Calu3 (cell line): ENCODE measurements around the gene MCF2L2. TPM values are rescaled to one million over a fixed set of nuclear protein-coding genes. Genes with fewer than 3 reads are reported as not detected.

ENCODE experiments used
- BruUV-seq: library from RNA; stranded (reverse); fragments of 400-500 nt; replicated peaks from 2 replicates; lab custom pipeline; 2021; lab: Mats Ljungman, UMichigan
- CTCF ChIA-PET: fragments of 300-600 bp; sonication (Branson Sonifier 250); formaldehyde crosslinking; loops from one replicate; lab custom pipeline; 2022; ENCODE audit warnings: antibody characterized with exemption; lab: Charles Lee
- DNase-seq: peaks from one replicate; pipeline ENCODE4 v3.0.0; 2022
- H3K27ac Mint-ChIP-seq: one replicate; pipeline ENCODE4 v1.8.0; 2022; ENCODE audit warnings: mixed read lengths; ENCODE audit not compliant: unreplicated experiment
- H3K27me3 Mint-ChIP-seq: one replicate; pipeline ENCODE4 v1.8.0; 2022; ENCODE audit warnings: mixed read lengths; ENCODE audit not compliant: unreplicated experiment
- H3K36me3 Mint-ChIP-seq: one replicate; pipeline ENCODE4 v1.8.0; 2022; ENCODE audit warnings: mild to moderate bottlenecking, moderate library complexity, mixed read lengths; ENCODE audit not compliant: insufficient read depth, unreplicated experiment
- H3K4me1 Mint-ChIP-seq: one replicate; pipeline ENCODE4 v1.8.0; 2022; ENCODE audit warnings: mild to moderate bottlenecking, low read depth, mixed read lengths; ENCODE audit not compliant: unreplicated experiment
- H3K4me3 Mint-ChIP-seq: one replicate; pipeline ENCODE4 v1.8.0; 2022; ENCODE audit warnings: mild to moderate bottlenecking, low read depth, moderate library complexity, mixed read lengths; ENCODE audit not compliant: unreplicated experiment
- H3K9me3 Mint-ChIP-seq: one replicate; pipeline ENCODE4 v1.8.0; 2022; ENCODE audit warnings: low read depth, mixed read lengths; ENCODE audit not compliant: unreplicated experiment
- intact Hi-C: fragments of 100-400 bp; cut with micrococcal nuclease; formaldehyde crosslinking; loops from one replicate; pipeline ENCODE4 v1.10.0; 2022; ENCODE audit not compliant: unreplicated experiment
- total RNA-seq: library from RNA; stranded (reverse); gene quantifications from 2 replicates; pipeline ENCODE4 v1.2.3, GENCODE V29; 2022
- TF ChIP-seq, protein P1 (sequence below): fragments of 200-600 bp; IDR thresholded peaks from one replicate; pipeline ENCODE4 v1.8.0; 2022; ENCODE audit warnings: antibody characterized with exemption; ENCODE audit not compliant: unreplicated experiment

The MCF2L2 gene
- total RNA-seq, 1 experiment from 2014 or later: 0.35 TPM

DNA sequence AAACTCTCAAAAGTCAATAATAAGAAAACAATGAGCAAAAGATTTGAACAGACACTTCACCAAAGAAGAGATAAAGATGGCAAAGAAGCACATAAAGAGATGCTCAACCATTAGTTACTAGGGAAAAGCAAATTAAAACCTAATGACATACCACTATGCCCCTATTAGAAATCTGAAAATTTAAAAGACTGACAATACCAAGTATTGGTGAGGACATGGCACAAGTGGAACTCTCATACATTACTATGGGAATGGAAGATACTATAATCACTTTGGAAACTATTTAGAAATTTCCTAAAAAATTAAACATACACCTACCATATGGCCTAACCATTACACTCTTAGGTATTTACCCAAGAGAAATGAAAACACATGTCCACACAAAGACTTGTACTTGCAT lies 230.7 kb downstream of the MCF2L2 start:
- TF ChIP-seq, protein P1, sequence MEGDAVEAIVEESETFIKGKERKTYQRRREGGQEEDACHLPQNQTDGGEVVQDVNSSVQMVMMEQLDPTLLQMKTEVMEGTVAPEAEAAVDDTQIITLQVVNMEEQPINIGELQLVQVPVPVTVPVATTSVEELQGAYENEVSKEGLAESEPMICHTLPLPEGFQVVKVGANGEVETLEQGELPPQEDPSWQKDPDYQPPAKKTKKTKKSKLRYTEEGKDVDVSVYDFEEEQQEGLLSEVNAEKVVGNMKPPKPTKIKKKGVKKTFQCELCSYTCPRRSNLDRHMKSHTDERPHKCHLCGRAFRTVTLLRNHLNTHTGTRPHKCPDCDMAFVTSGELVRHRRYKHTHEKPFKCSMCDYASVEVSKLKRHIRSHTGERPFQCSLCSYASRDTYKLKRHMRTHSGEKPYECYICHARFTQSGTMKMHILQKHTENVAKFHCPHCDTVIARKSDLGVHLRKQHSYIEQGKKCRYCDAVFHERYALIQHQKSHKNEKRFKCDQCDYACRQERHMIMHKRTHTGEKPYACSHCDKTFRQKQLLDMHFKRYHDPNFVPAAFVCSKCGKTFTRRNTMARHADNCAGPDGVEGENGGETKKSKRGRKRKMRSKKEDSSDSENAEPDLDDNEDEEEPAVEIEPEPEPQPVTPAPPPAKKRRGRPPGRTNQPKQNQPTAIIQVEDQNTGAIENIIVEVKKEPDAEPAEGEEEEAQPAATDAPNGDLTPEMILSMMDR: no peak
- no peak for DNase-seq
- CTCF ChIA-PET: no interaction called here
- Mint-ChIP-seq H3K4me1 (no peaks in the 10 kb centered on the region), H3K36me3 (no peaks in the 10 kb centered on the region), H3K4me3 (no peak overlapping the region), H3K27me3 (no peaks in the 10 kb centered on the region), H3K9me3 (peaks cover 3% of the 10 kb centered on the region), H3K27ac (no peak overlapping the region)
- BruUV-seq: no TSS peak
- intact Hi-C loops: no loop called here

DNA sequence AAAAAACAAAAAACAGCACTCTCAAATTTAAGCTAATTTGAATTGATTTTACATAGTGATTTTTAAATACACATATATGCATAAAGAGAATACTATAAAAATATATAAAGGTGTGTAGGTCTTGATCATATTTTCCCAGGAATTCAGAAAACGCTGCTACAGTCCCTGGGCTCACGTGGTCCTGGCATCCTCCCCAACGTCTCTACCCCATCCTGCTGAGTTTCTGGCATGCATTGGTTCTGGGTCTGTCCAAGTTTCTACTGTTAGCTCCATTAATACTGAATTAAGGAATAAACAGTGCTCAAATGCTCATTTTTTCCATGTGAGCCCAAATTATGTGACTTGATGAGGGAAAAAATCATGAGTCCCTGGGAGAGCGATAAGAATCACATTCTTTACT lies 233.2 kb downstream of the MCF2L2 start:
- Mint-ChIP-seq H3K27ac (no peak overlapping the region), H3K36me3 (no peaks in the 10 kb centered on the region), H3K9me3 (no peaks in the 10 kb centered on the region), H3K4me3 (no peak overlapping the region), H3K27me3 (no peaks in the 10 kb centered on the region), H3K4me1 (no peaks in the 10 kb centered on the region)
- no TSS peak for BruUV-seq
- TF ChIP-seq, protein P1: no peak
- CTCF ChIA-PET: no interaction called here
- intact Hi-C loops: no loop called here
- DNase-seq: no peak

DNA sequence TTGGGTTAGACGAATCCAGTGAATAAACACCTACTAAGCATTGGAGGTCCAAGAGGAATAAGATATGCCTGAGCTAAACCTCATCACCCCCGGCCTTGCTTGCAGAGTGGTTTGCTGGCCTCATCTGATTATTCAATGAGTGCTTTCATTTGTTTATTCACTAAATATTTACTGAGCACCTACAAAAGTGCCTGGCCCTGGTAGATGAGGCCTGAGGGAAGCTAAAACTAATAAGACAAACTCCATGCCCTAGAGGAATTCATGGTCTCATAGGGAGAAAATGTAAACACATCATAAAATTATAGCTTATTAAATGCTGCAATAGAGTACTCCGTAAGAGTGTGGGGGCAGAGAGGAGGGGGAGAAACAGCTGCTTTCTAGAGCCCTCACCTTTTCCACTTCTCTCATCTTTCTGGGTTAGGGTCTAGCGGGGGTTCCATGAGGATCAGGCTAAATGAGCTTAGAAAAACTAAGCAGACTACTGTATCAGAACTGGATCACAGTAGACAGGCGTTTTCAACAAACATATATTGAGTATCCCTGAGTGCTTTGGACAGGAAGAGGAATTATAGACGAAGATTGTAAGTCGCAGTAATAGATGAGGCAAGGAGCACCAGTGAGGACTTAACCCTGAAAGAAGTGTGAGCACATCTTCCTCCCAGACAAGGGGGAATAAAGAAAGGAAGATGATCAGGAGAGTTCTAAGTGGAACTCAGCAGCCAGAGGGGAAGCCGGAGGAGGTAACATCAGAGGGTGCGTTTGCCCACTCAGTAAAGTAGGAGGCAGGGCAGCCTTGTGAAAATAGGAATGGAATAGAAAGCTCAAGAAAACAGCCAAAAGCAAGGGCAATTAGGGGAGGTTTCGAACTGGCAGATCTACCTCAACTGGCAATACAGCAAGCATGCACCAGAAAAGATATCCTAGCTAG lies 234.4 kb downstream of the MCF2L2 start:
- DNase-seq: no peak
- intact Hi-C loops: no loop called here
- TF ChIP-seq, protein P1: no peak
- Mint-ChIP-seq H3K9me3 (no peaks in the 10 kb centered on the region), H3K36me3 (no peaks in the 10 kb centered on the region), H3K27me3 (no peaks in the 10 kb centered on the region), H3K4me1 (no peaks in the 10 kb centered on the region), H3K4me3 (no peak overlapping the region), H3K27ac (no peak overlapping the region)
- CTCF ChIA-PET: interaction anchor here (0.6 to 1.0 kb wide), 2 partner anchors 9 to 1109 kb away, joined by 3 read pairs; no protein-coding TSS in a partner anchor
- no TSS peak for BruUV-seq

DNA sequence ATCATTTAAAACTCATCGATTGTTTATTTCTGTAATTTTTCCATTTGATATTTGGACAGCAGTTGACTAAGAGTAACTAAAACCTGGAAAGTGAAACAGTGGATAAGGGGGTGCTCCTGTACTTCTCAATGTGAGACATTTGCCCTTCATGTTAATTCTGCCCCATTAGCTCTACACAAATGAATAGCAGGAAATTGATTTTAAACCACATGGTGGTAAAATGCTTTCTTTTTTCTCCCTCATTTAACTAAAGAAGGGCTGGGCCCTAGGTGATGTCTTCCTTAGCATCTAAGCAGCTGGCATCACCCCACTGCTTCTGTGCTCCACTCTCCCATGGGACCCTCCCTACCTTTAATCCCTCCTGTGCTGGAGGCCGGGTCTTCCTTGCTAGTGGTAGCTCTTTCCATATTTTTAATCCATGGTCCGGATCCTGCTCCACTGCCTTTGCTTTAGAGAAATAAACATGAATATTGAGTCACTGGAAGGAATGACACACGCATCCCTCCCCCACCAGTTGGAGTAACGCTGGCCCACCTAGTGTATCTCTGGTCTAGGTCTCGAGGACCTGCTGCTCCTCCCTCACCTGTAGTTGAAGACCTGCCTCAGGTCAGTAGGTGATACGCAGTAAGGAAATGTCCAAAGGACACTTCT lies 235.6 kb downstream of the MCF2L2 start:
- BruUV-seq: no TSS peak
- intact Hi-C loops: no loop called here
- H3K4me3 Mint-ChIP-seq: no peak overlapping the region

More for the DNA sequence above, 235.6 kb downstream of the MCF2L2 start:
- Mint-ChIP-seq H3K27me3 (no peaks in the 10 kb centered on the region), H3K4me1 (no peaks in the 10 kb centered on the region), H3K27ac (no peak overlapping the region), H3K36me3 (no peaks in the 10 kb centered on the region), H3K9me3 (no peaks in the 10 kb centered on the region)
- TF ChIP-seq, protein P1: no peak
- no peak for DNase-seq
- CTCF ChIA-PET: no interaction called here
